Measurements from ENCODE around the gene PLEKHG3.
"Not testable (repeated sequence)": the region's sequence is repeated elsewhere in the genome, so short reads cannot be mapped to it uniquely, and the experiment has no call there.

The PLEKHG3 gene

GRCh38 chr14:64704143-64704742 is at the start of gene PLEKHG3:
TSS of gene PLEKHG3 (plus strand) at chr14:64704424. CDS start at chr14:64727632, 23,208 bp downstream.
- DNase-seq (ENCODE audit: low read depth in 2 of 2) = no peak

GRCh38 chr14:64654901-64655300 is 49.3 kb upstream of the PLEKHG3 start:
- DNase-seq (ENCODE audit: low read depth in 2 of 2) = no peak

GRCh38 chr14:64656986-64657385 is 47.2 kb upstream of the PLEKHG3 start:
- DNase-seq (ENCODE audit: low read depth in 2 of 2) = no peak

- DNase-seq (ENCODE audit: low read depth in 2 of 2) = no peak
Observed at GRCh38 chr14:64658201-64658600, 46.0 kb upstream of the PLEKHG3 start.

- DNase-seq (ENCODE audit: low read depth in 2 of 2) = not testable (repeated sequence)
Observed at GRCh38 chr14:64658700-64659264, 45.4 kb upstream of the PLEKHG3 start.

- DNase-seq (ENCODE audit: low read depth in 2 of 2) = no peak
Observed at GRCh38 chr14:64659366-64659765, 44.9 kb upstream of the PLEKHG3 start.

- DNase-seq (ENCODE audit: low read depth in 2 of 2) = no peak
Observed at GRCh38 chr14:64663174-64663573, 41.0 kb upstream of the PLEKHG3 start.

GRCh38 chr14:64671591-64671990 is 32.6 kb upstream of the PLEKHG3 start:
- DNase-seq (ENCODE audit: low read depth in 2 of 2) = no peak

GRCh38 chr14:64673316-64673715 is 30.9 kb upstream of the PLEKHG3 start:
- DNase-seq (ENCODE audit: low read depth in 2 of 2) = no peak

GRCh38 chr14:64673748-64674147 is 30.5 kb upstream of the PLEKHG3 start:
- DNase-seq (ENCODE audit: low read depth in 2 of 2) = peak in 1 of 2 donors; percentile 8

GRCh38 chr14:64674829-64675228 is 29.4 kb upstream of the PLEKHG3 start:
- DNase-seq (ENCODE audit: low read depth in 2 of 2) = no peak

- no peak for DNase-seq (ENCODE audit: low read depth in 2 of 2)
Observed at GRCh38 chr14:64675312-64675711, 28.9 kb upstream of the PLEKHG3 start.

GRCh38 chr14:64676410-64677008 is 27.7 kb upstream of the PLEKHG3 start:
- no peak for DNase-seq (ENCODE audit: low read depth in 2 of 2)

- DNase-seq (ENCODE audit: low read depth in 2 of 2) = no peak
Observed at GRCh38 chr14:64680013-64680713, 24.1 kb upstream of the PLEKHG3 start.

- DNase-seq (ENCODE audit: low read depth in 2 of 2) = no peak
Observed at GRCh38 chr14:64680714-64681065, 23.5 kb upstream of the PLEKHG3 start.

- no peak for DNase-seq (ENCODE audit: low read depth in 2 of 2)
Observed at GRCh38 chr14:64681796-64682710, 22.2 kb upstream of the PLEKHG3 start.

- DNase-seq (ENCODE audit: low read depth in 2 of 2) = no peak
Observed at GRCh38 chr14:64682843-64683242, 21.4 kb upstream of the PLEKHG3 start.

- no peak for DNase-seq (ENCODE audit: low read depth in 2 of 2)
Observed at GRCh38 chr14:64683264-64683663, 21.0 kb upstream of the PLEKHG3 start.

GRCh38 chr14:64684091-64684490 is 20.1 kb upstream of the PLEKHG3 start:
- DNase-seq (ENCODE audit: low read depth in 2 of 2) = no peak

- DNase-seq (ENCODE audit: low read depth in 2 of 2) = no peak
Observed at GRCh38 chr14:64685371-64686281, 18.6 kb upstream of the PLEKHG3 start.

GRCh38 chr14:64686282-64686615 is 18.0 kb upstream of the PLEKHG3 start:
- no peak for DNase-seq (ENCODE audit: low read depth in 2 of 2)

Measured in stimulated activated CD8-positive, alpha-beta memory T cell treated with anti-CD3 and anti-CD28 coated beads, Interleukin-15, amount 100 ng/mL, for 48 hours (primary cell).